ENCODE data around the gene LMCD1. TPM values are rescaled to one million over a fixed set of nuclear protein-coding genes. Genes with fewer than 3 reads are reported as not detected.

LMCD1 gene
- total RNA-seq, 2 donors from 2014 or later: 2.2 to 2.9 TPM

GRCh38 chr3:8604988-8605387, 103.4 kb downstream of the LMCD1 start:
- H3K27ac Mint-ChIP-seq: no peak overlapping the region
- H3K27me3 Mint-ChIP-seq (ENCODE audit: low read depth): no peaks in the 10 kb centered on the region
- DNase-seq: no peak
- no peaks in the 10 kb centered on the region for H3K36me3 Mint-ChIP-seq (ENCODE audit: insufficient read depth in 2 of 2)
- ATAC-seq (replicated peaks in 1 of 2): no peak
- no peaks in the 10 kb centered on the region for H3K9me3 Mint-ChIP-seq
- H3K4me3 Mint-ChIP-seq: no peak overlapping the region
- no peaks in the 10 kb centered on the region for H3K4me1 Mint-ChIP-seq (ENCODE audit: low read depth)

GRCh38 chr3:8606701-8607231, 105.1 kb downstream of the LMCD1 start:
- H3K27me3 Mint-ChIP-seq (ENCODE audit: low read depth): no peaks in the 10 kb centered on the region
- ATAC-seq (replicated peaks in 1 of 2) (no peak), DNase-seq (no peak)
- no peak overlapping the region for H3K4me3 Mint-ChIP-seq
- H3K36me3 Mint-ChIP-seq (ENCODE audit: insufficient read depth in 2 of 2): no peaks in the 10 kb centered on the region
- no peaks in the 10 kb centered on the region for H3K4me1 Mint-ChIP-seq (ENCODE audit: low read depth)
- no peaks in the 10 kb centered on the region for H3K9me3 Mint-ChIP-seq
- H3K27ac Mint-ChIP-seq: no peak overlapping the region

DNA sequence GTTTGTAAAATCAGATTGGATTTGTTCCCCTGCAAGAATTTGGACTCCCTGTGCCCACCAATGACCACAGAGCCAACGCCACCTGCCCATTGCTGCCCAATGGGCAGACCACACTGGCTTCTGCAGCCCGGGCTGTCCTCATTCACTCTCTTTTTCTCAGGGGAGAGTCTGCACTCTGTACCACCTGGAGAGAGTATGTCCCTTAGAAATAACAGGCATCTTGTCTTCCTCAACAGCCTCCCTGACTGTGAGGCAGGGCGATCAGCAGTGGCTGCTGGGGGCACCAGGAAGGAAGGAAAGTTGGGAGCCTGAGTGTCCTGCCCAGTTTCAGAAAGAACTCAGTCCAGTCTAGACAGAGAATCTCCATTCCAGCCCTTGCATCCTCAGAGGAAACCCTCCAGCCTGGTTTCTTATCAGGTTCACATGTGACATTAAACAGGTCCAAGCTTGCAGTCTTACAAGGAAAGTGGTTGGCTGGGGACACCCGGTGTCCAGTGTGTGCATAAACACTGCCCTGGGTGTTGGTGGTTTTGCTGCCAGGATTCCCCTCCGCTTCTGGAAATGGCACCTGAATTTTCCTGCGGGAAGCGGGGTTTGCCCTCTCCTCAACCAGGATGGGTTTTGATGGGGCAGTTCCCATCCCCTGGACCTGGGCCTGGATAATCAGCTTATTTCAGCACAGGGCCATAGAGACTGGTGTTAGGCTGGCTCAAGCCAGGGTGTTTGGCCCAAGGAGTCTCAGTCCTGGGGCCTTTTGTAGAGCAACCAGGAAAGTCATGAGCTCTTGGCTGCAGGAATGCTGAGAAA, 105.8 kb downstream of the LMCD1 start:
- DNase-seq (no peak), ATAC-seq (replicated peaks in 1 of 2) (no peak)
- no peaks in the 10 kb centered on the region for H3K4me1 Mint-ChIP-seq (ENCODE audit: low read depth)
- no peaks in the 10 kb centered on the region for H3K27me3 Mint-ChIP-seq (ENCODE audit: low read depth)
- H3K9me3 Mint-ChIP-seq: no peaks in the 10 kb centered on the region
- no peak overlapping the region for H3K4me3 Mint-ChIP-seq
- no peaks in the 10 kb centered on the region for H3K36me3 Mint-ChIP-seq (ENCODE audit: insufficient read depth in 2 of 2)
- H3K27ac Mint-ChIP-seq: no peak overlapping the region

DNA sequence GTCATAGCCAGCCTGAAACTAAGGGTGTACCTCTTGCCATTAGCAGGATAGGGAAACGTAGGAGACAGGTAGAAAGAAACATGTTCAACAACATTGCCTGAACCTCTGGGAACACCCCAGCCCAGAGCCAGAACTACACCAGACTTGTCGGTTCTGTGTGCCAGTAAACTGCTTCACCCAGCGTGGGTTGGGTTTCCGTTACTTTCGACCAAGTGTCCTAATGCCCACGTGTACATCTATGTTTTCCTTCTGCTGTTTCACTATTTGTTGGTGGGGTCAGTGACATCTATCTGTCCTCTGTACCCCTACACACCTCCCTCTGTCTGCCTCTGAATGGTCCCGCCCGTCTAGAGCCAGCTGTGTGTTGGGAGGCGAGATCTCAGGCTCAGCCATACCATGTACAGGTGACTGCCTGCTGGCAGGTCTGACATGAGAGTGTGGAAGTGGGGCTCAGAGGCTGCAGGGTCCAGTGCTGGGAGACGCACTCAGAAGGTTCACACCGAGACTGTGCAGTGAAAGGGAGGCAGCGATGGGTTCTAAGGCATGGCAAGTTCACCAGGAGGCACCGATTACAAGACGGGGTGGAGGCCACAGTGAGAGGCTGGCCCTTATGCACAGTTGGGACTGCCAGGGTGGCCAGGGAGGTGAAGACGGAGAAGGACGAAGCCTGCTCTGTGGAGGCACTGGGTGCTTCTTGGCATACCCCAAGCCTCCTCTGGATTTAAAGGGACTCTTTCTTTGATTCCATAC, 106.6 kb downstream of the LMCD1 start:
- H3K4me3 Mint-ChIP-seq: no peak overlapping the region
- no peak overlapping the region for H3K27ac Mint-ChIP-seq
- DNase-seq (no peak), ATAC-seq (replicated peaks in 1 of 2) (no peak)
- H3K9me3 Mint-ChIP-seq: no peaks in the 10 kb centered on the region
- no peaks in the 10 kb centered on the region for H3K4me1 Mint-ChIP-seq (ENCODE audit: low read depth)
- H3K36me3 Mint-ChIP-seq (ENCODE audit: insufficient read depth in 2 of 2): no peaks in the 10 kb centered on the region
- no peaks in the 10 kb centered on the region for H3K27me3 Mint-ChIP-seq (ENCODE audit: low read depth)

DNA sequence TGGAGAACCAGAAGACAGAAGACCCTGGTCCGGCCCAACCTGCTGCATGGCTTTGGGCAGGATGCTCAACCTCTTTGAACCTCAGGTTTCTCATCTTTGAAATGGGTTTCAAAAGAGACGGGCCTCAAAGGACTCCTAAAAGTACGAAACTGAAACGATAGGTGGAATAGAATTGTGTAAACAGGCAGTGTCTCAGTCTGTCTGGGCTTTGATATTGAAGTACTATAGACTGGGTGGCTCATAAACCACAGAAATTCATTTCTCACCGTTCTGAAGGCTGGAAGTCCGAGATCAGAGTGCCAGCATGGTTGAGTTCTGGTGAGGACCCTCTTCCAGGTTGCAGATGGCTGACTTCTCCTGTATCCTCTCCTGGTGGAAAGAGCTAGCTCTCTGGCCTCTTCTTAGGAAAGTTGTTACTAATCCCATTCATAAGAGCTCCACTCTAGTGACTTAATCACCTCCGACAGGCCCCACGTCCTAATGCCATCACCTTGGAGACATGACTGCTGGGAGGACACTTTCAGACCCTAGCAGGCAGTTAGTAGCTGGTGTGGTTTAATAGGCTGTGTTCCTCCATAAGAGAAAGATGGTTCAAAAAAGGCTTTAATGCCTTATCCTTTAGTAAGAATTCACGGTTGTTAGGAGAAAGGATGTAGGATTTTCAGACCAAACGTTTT, 107.3 kb downstream of the LMCD1 start:
- H3K27ac Mint-ChIP-seq: no peak overlapping the region
- ATAC-seq (replicated peaks in 1 of 2) (no peak), DNase-seq (no peak)
- H3K4me3 Mint-ChIP-seq: no peak overlapping the region
- H3K36me3 Mint-ChIP-seq (ENCODE audit: insufficient read depth in 2 of 2): no peaks in the 10 kb centered on the region
- peaks cover 0 to 2% of the 10 kb centered on the region in 2 donors for H3K9me3 Mint-ChIP-seq
- no peaks in the 10 kb centered on the region for H3K4me1 Mint-ChIP-seq (ENCODE audit: low read depth)
- no peaks in the 10 kb centered on the region for H3K27me3 Mint-ChIP-seq (ENCODE audit: low read depth)

- Mint-ChIP-seq H3K27me3 (ENCODE audit: low read depth) (no peaks in the 10 kb centered on the region), H3K4me1 (ENCODE audit: low read depth) (no peaks in the 10 kb centered on the region), H3K27ac (no peak overlapping the region), H3K4me3 (no peak overlapping the region), H3K9me3 (peaks cover 0 to 2% of the 10 kb centered on the region in 2 donors), H3K36me3 (ENCODE audit: insufficient read depth in 2 of 2) (no peaks in the 10 kb centered on the region)
- DNase-seq: no peak
- ATAC-seq (replicated peaks in 1 of 2): no peak
Measured at GRCh38 chr3:8610951-8611350, 109.3 kb downstream of the LMCD1 start.

- H3K27ac Mint-ChIP-seq: no peak overlapping the region
- no peak for ATAC-seq (replicated peaks in 1 of 2)
- no peak overlapping the region for H3K4me3 Mint-ChIP-seq
- no peaks in the 10 kb centered on the region for H3K27me3 Mint-ChIP-seq (ENCODE audit: low read depth)
- H3K9me3 Mint-ChIP-seq: peaks cover 0 to 8% of the 10 kb centered on the region in 2 donors
- no peaks in the 10 kb centered on the region for H3K4me1 Mint-ChIP-seq (ENCODE audit: low read depth)
- no peak for DNase-seq
- no peaks in the 10 kb centered on the region for H3K36me3 Mint-ChIP-seq (ENCODE audit: insufficient read depth in 2 of 2)
Measured at GRCh38 chr3:8617921-8618320, 116.3 kb downstream of the LMCD1 start.

GRCh38 chr3:8618950-8619349, 117.3 kb downstream of the LMCD1 start:
- Mint-ChIP-seq H3K27me3 (ENCODE audit: low read depth) (no peaks in the 10 kb centered on the region), H3K27ac (no peak overlapping the region), H3K9me3 (peaks cover 0 to 6% of the 10 kb centered on the region in 2 donors), H3K4me1 (ENCODE audit: low read depth) (no peaks in the 10 kb centered on the region), H3K4me3 (no peak overlapping the region), H3K36me3 (ENCODE audit: insufficient read depth in 2 of 2) (no peaks in the 10 kb centered on the region)
- no peak for DNase-seq
- no peak for ATAC-seq (replicated peaks in 1 of 2)

- Mint-ChIP-seq H3K4me3 (no peak overlapping the region), H3K4me1 (ENCODE audit: low read depth) (no peaks in the 10 kb centered on the region), H3K36me3 (ENCODE audit: insufficient read depth in 2 of 2) (no peaks in the 10 kb centered on the region), H3K9me3 (peaks cover 0 to 6% of the 10 kb centered on the region in 2 donors), H3K27me3 (ENCODE audit: low read depth) (no peaks in the 10 kb centered on the region), H3K27ac (no peak overlapping the region)
- no peak for ATAC-seq (replicated peaks in 1 of 2)
- DNase-seq: no peak
Measured at GRCh38 chr3:8619548-8619947, 117.9 kb downstream of the LMCD1 start.

GRCh38 chr3:8621141-8621540, 119.5 kb downstream of the LMCD1 start:
- Mint-ChIP-seq H3K27ac (no peak overlapping the region), H3K36me3 (ENCODE audit: insufficient read depth in 2 of 2) (no peaks in the 10 kb centered on the region), H3K4me1 (ENCODE audit: low read depth) (no peaks in the 10 kb centered on the region), H3K4me3 (no peak overlapping the region), H3K27me3 (ENCODE audit: low read depth) (peaks cover 6% of the 10 kb centered on the region), H3K9me3 (peaks cover 0 to 6% of the 10 kb centered on the region in 2 donors)
- ATAC-seq (replicated peaks in 1 of 2) (no peak), DNase-seq (no peak)

- DNase-seq: no peak
- Mint-ChIP-seq H3K4me1 (ENCODE audit: low read depth) (no peaks in the 10 kb centered on the region), H3K36me3 (ENCODE audit: insufficient read depth in 2 of 2) (no peaks in the 10 kb centered on the region), H3K27ac (no peak overlapping the region), H3K27me3 (ENCODE audit: low read depth) (peaks cover 6% of the 10 kb centered on the region), H3K9me3 (peaks cover 0 to 6% of the 10 kb centered on the region in 2 donors), H3K4me3 (no peak overlapping the region)
- no peak for ATAC-seq (replicated peaks in 1 of 2)
Measured at GRCh38 chr3:8621872-8622271, 120.2 kb downstream of the LMCD1 start.

DNA sequence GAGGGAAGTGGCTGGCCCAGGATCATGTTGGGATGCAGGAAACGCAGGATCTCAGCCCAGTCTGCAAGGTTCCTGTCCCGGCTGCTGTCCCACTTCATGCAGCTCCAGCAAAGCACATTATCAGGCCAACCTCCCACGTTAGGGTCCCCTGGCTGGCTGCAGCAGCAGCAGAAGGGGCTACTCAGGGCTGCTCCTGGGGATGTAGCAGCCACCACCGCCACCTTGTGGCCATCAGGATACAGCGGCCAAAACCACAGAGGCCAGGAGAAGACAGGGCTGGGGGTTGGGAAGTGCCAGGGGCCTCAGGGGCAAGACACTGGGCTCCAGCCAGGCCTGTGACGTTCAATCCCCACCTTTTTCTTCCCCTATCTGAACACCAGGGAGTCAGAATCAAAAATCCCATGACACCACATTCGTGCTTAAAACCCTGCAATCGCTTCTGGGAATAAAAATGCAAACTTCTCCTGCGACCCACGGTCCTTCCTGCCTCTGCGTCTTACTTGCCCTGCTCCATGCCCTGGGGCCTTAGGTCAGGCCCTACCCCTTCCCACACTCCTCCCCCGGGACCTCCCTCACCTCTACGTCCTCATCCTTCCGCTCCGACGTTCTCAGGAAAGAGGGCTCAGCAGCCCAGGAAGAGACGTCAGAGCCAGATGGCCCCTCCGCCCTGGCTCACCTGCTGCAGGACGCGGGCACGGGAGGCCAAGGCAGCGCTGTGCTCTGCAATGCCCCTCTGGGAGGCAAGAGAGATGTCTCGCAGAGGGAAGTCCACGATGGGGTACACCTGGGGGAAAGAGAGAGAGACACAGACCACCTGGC, 121.5 kb downstream of the LMCD1 start:
- H3K36me3 Mint-ChIP-seq (ENCODE audit: insufficient read depth in 2 of 2): no peaks in the 10 kb centered on the region
- peak in 1 of 2 donors; percentile 73 for ATAC-seq (replicated peaks in 1 of 2)
- peak; percentile 37 to 59 for DNase-seq
- no peak overlapping the region for H3K27ac Mint-ChIP-seq
- peaks cover 6% of the 10 kb centered on the region for H3K27me3 Mint-ChIP-seq (ENCODE audit: low read depth)
- peaks cover 0 to 6% of the 10 kb centered on the region in 2 donors for H3K9me3 Mint-ChIP-seq
- H3K4me1 Mint-ChIP-seq (ENCODE audit: low read depth): no peaks in the 10 kb centered on the region
- H3K4me3 Mint-ChIP-seq: no peak overlapping the region

All from activated T-cell treated with anti-CD3 and anti-CD28 coated beads, Interleukin-2, amount 50 U/mL, for 72 hours (primary cell).